Activated T-cell treated with anti-CD3 and anti-CD28 coated beads, Interleukin-2, amount 50 U/mL, for 24 hours (primary cell): Measurements from ENCODE around the gene KLF9.

ENCODE experiments used
- DNase-seq: peaks from one replicate; pipeline ENCODE4 v3.0.0-alpha.2; 2020
- H3K27ac Mint-ChIP-seq: 2 replicates; pipeline ENCODE4 v1.8.0; 2020; ENCODE audit warnings: mild to moderate bottlenecking, mixed read lengths
- H3K27me3 Mint-ChIP-seq: 2 replicates; pipeline ENCODE4 v1.8.0; 2020; ENCODE audit warnings: mixed read lengths
- H3K36me3 Mint-ChIP-seq: 2 replicates; pipeline ENCODE4 v1.8.0; 2020; ENCODE audit warnings: low read depth, mixed read lengths
- H3K4me1 Mint-ChIP-seq: 2 replicates; pipeline ENCODE4 v1.8.0; 2020; ENCODE audit warnings: low read depth, mixed read lengths
- H3K4me3 Mint-ChIP-seq: 2 replicates; pipeline ENCODE4 v1.8.0; 2020; ENCODE audit warnings: mild to moderate bottlenecking, moderate library complexity, mixed read lengths
- H3K9me3 Mint-ChIP-seq: 2 replicates; pipeline ENCODE4 v1.8.0; 2020; ENCODE audit warnings: mixed read lengths

Gene KLF9

GRCh38 chr9:70413799-70414775 lies at the start of gene KLF9:
Gene KLF9 (minus strand): TSS chr9:70414657. CDS start chr9:70413363, 1,294 bp downstream.
- H3K27ac Mint-ChIP-seq, result peak within 1 kb of the TSS; percentile 100
- peak within 1 kb of the TSS; percentile 92 for H3K4me3 Mint-ChIP-seq
- H3K27me3 Mint-ChIP-seq, result no peaks in the 10 kb centered on the region
- H3K4me1 Mint-ChIP-seq, result peaks cover 50% of the 10 kb centered on the region
- H3K36me3 Mint-ChIP-seq, result peaks cover 24% of the 10 kb centered on the region
- peak; percentile 89 for DNase-seq
- H3K9me3 Mint-ChIP-seq, result no peaks in the 10 kb centered on the region

- H3K27me3 Mint-ChIP-seq, result no peaks in the 10 kb centered on the region
- H3K27ac Mint-ChIP-seq, result no peak overlapping the region
- no peak for DNase-seq
- H3K36me3 Mint-ChIP-seq, result no peaks in the 10 kb centered on the region
- peaks cover 34% of the 10 kb centered on the region for H3K4me1 Mint-ChIP-seq
- H3K9me3 Mint-ChIP-seq, result no peaks in the 10 kb centered on the region
- H3K4me3 Mint-ChIP-seq, result no peak overlapping the region
These were observed 49.4 kb upstream of the KLF9 start for GRCh38 chr9:70463877-70464276.

- Mint-ChIP-seq H3K9me3 (no peaks in the 10 kb centered on the region), H3K36me3 (no peaks in the 10 kb centered on the region), H3K27ac (no peak overlapping the region), H3K4me1 (peaks cover 18% of the 10 kb centered on the region), H3K27me3 (no peaks in the 10 kb centered on the region), H3K4me3 (no peak overlapping the region)
- DNase-seq, result no peak
These were observed 47.8 kb upstream of the KLF9 start for GRCh38 chr9:70462300-70462699.

- no peaks in the 10 kb centered on the region for H3K27me3 Mint-ChIP-seq
- no peaks in the 10 kb centered on the region for H3K9me3 Mint-ChIP-seq
- H3K36me3 Mint-ChIP-seq, result no peaks in the 10 kb centered on the region
- DNase-seq, result no peak
- H3K27ac Mint-ChIP-seq, result no peak overlapping the region
- H3K4me1 Mint-ChIP-seq, result no peaks in the 10 kb centered on the region
- H3K4me3 Mint-ChIP-seq, result no peak overlapping the region
These were observed 42.8 kb upstream of the KLF9 start for GRCh38 chr9:70457235-70457634.

GRCh38 chr9:70455993-70456704 lies 41.7 kb upstream of the KLF9 start:
- no peak for DNase-seq
- no peaks in the 10 kb centered on the region for H3K9me3 Mint-ChIP-seq
- no peaks in the 10 kb centered on the region for H3K4me1 Mint-ChIP-seq
- H3K27ac Mint-ChIP-seq, result no peak overlapping the region
- no peaks in the 10 kb centered on the region for H3K27me3 Mint-ChIP-seq
- H3K4me3 Mint-ChIP-seq, result no peak overlapping the region
- no peaks in the 10 kb centered on the region for H3K36me3 Mint-ChIP-seq

- H3K9me3 Mint-ChIP-seq, result no peaks in the 10 kb centered on the region
- H3K27ac Mint-ChIP-seq, result no peak overlapping the region
- H3K27me3 Mint-ChIP-seq, result no peaks in the 10 kb centered on the region
- H3K4me3 Mint-ChIP-seq, result no peak overlapping the region
- DNase-seq, result no peak
- no peaks in the 10 kb centered on the region for H3K36me3 Mint-ChIP-seq
- no peaks in the 10 kb centered on the region for H3K4me1 Mint-ChIP-seq
These were observed 37.9 kb upstream of the KLF9 start for GRCh38 chr9:70452365-70452764.

- Mint-ChIP-seq H3K4me3 (no peak overlapping the region), H3K9me3 (no peaks in the 10 kb centered on the region), H3K27ac (no peak overlapping the region), H3K27me3 (no peaks in the 10 kb centered on the region), H3K4me1 (no peaks in the 10 kb centered on the region), H3K36me3 (no peaks in the 10 kb centered on the region)
- DNase-seq, result no peak
These were observed 37.3 kb upstream of the KLF9 start for GRCh38 chr9:70451765-70452164.

- no peak overlapping the region for H3K4me3 Mint-ChIP-seq
- DNase-seq, result no peak
- no peaks in the 10 kb centered on the region for H3K27me3 Mint-ChIP-seq
- no peaks in the 10 kb centered on the region for H3K36me3 Mint-ChIP-seq
- no peaks in the 10 kb centered on the region for H3K4me1 Mint-ChIP-seq
- no peak overlapping the region for H3K27ac Mint-ChIP-seq
- no peaks in the 10 kb centered on the region for H3K9me3 Mint-ChIP-seq
These were observed 36.3 kb upstream of the KLF9 start for GRCh38 chr9:70450738-70451137.

- no peaks in the 10 kb centered on the region for H3K36me3 Mint-ChIP-seq
- no peak overlapping the region for H3K4me3 Mint-ChIP-seq
- H3K9me3 Mint-ChIP-seq, result no peaks in the 10 kb centered on the region
- H3K27ac Mint-ChIP-seq, result no peak overlapping the region
- H3K4me1 Mint-ChIP-seq, result no peaks in the 10 kb centered on the region
- DNase-seq, result no peak
- no peaks in the 10 kb centered on the region for H3K27me3 Mint-ChIP-seq
These were observed 35.0 kb upstream of the KLF9 start for GRCh38 chr9:70449461-70449860.

GRCh38 chr9:70448919-70449318 lies 34.5 kb upstream of the KLF9 start:
- Mint-ChIP-seq H3K4me1 (no peaks in the 10 kb centered on the region), H3K36me3 (no peaks in the 10 kb centered on the region), H3K27me3 (no peaks in the 10 kb centered on the region)

GRCh38 chr9:70444904-70445303 lies 30.4 kb upstream of the KLF9 start:
- Mint-ChIP-seq H3K36me3 (no peaks in the 10 kb centered on the region), H3K4me1 (peaks cover 2% of the 10 kb centered on the region), H3K9me3 (no peaks in the 10 kb centered on the region), H3K27ac (no peak overlapping the region), H3K27me3 (no peaks in the 10 kb centered on the region), H3K4me3 (no peak overlapping the region)
- no peak for DNase-seq

More at GRCh38 chr9:70448919-70449318, 34.5 kb upstream of the KLF9 start:
- DNase-seq, result no peak
- no peak overlapping the region for H3K4me3 Mint-ChIP-seq
- H3K9me3 Mint-ChIP-seq, result no peaks in the 10 kb centered on the region
- no peak overlapping the region for H3K27ac Mint-ChIP-seq

GRCh38 chr9:70442328-70442848 lies 27.9 kb upstream of the KLF9 start:
- Mint-ChIP-seq H3K27ac (no peak overlapping the region), H3K4me1 (peaks cover 15% of the 10 kb centered on the region), H3K27me3 (no peaks in the 10 kb centered on the region), H3K9me3 (no peaks in the 10 kb centered on the region), H3K4me3 (no peak overlapping the region), H3K36me3 (no peaks in the 10 kb centered on the region)
- no peak for DNase-seq

- no peaks in the 10 kb centered on the region for H3K36me3 Mint-ChIP-seq
- no peak overlapping the region for H3K27ac Mint-ChIP-seq
- no peak for DNase-seq
- peaks cover 15% of the 10 kb centered on the region for H3K4me1 Mint-ChIP-seq
- H3K4me3 Mint-ChIP-seq, result no peak overlapping the region
- H3K9me3 Mint-ChIP-seq, result no peaks in the 10 kb centered on the region
- no peaks in the 10 kb centered on the region for H3K27me3 Mint-ChIP-seq
These were observed 27.2 kb upstream of the KLF9 start for GRCh38 chr9:70441622-70442021.

GRCh38 chr9:70439991-70440706 lies 25.7 kb upstream of the KLF9 start:
- no peak overlapping the region for H3K27ac Mint-ChIP-seq
- peaks cover 15% of the 10 kb centered on the region for H3K4me1 Mint-ChIP-seq
- no peaks in the 10 kb centered on the region for H3K9me3 Mint-ChIP-seq
- DNase-seq, result no peak
- H3K36me3 Mint-ChIP-seq, result no peaks in the 10 kb centered on the region
- H3K27me3 Mint-ChIP-seq, result no peaks in the 10 kb centered on the region
- no peak overlapping the region for H3K4me3 Mint-ChIP-seq
